Measurements from ENCODE around the gene APOBEC3C. TPM values are rescaled to one million over a fixed set of nuclear protein-coding genes. Genes with fewer than 3 reads are reported as not detected.

APOBEC3C gene
- total RNA-seq (10 to 100 TPM in 1 of 5 donors, 1 to 10 TPM in 4; 1.2 to 11.6 (median 2.0) TPM), polyA plus RNA-seq (10 to 100 TPM; 12.1 to 15.4 (median 14.9) TPM)
- long read RNA-seq, donor 1, partial matches to known transcripts, result 0 of 4 reads
- long read RNA-seq, donor 1, other reads (novel, unspliced or antisense), result 0 of 4 reads
- long read RNA-seq, donor 2, transcript APOBEC3C-201 (4 exons, 2,818 nt), result major isoform, 5 of 5 reads
- long read RNA-seq, donor 2, partial matches to known transcripts, result 0 of 5 reads
- long read RNA-seq, donor 2, other reads (novel, unspliced or antisense), result 0 of 5 reads
- long read RNA-seq, donor 3, partial matches to known transcripts, result 6 of 8 reads
- long read RNA-seq, donor 3, other reads (novel, unspliced or antisense), result 0 of 8 reads
- long read RNA-seq, donor 4, partial matches to known transcripts, result 0 of 1 reads
- long read RNA-seq, donor 4, other reads (novel, unspliced or antisense), result 0 of 1 reads
- long read RNA-seq, donor 5, transcript APOBEC3C-201 (4 exons, 2,818 nt), result major isoform, 9 of 9 reads
- long read RNA-seq, donor 5, partial matches to known transcripts, result 0 of 9 reads
- long read RNA-seq, donor 5, other reads (novel, unspliced or antisense), result 0 of 9 reads
- long read RNA-seq, donor 6, transcript APOBEC3C-201 (4 exons, 2,818 nt), result major isoform, 13 of 19 reads
- long read RNA-seq, donor 6, partial matches to known transcripts, result 5 of 19 reads
- long read RNA-seq, donor 6, other reads (novel, unspliced or antisense), result 0 of 19 reads
- long read RNA-seq, donor 7, transcript APOBEC3C-201 (4 exons, 2,818 nt), result major isoform, 7 of 7 reads
- long read RNA-seq, donor 7, partial matches to known transcripts, result 0 of 7 reads
- long read RNA-seq, donor 7, other reads (novel, unspliced or antisense), result 0 of 7 reads
- long read RNA-seq, donor 8, transcript APOBEC3C-201 (4 exons, 2,818 nt), result major isoform, 6 of 19 reads
- long read RNA-seq, donor 8, partial matches to known transcripts, result 13 of 19 reads
- long read RNA-seq, donor 8, other reads (novel, unspliced or antisense), result 0 of 19 reads
- long read RNA-seq, donor 9, transcript APOBEC3C-201 (4 exons, 2,818 nt), result major isoform, 5 of 10 reads
- long read RNA-seq, donor 9, partial matches to known transcripts, result 5 of 10 reads
- long read RNA-seq, donor 9, other reads (novel, unspliced or antisense), result 0 of 10 reads
- long read RNA-seq, donor 10, partial matches to known transcripts, result 0 of 1 reads
- long read RNA-seq, donor 10, other reads (novel, unspliced or antisense), result 0 of 1 reads

GRCh38 chr22:39013942-39014722 is at the start of gene APOBEC3C:
Gene APOBEC3C (plus strand): TSS chr22:39014257. CDS start chr22:39014363, 106 bp downstream.
- 3 to 12% (median 10%) methylated on average over 16 to 18 of the region's 18 CpGs for WGBS, 5 donors
- peak within 1 kb of the TSS; percentile 74 to 88 (median 84) for H3K27ac ChIP-seq
- peaks cover 0 to 10% (median 7%) of the 10 kb centered on the region in 4 donors for H3K36me3 ChIP-seq
- peaks cover 13 to 27% (median 19%) of the 10 kb centered on the region in 4 donors for H3K4me1 ChIP-seq
- no peaks in the 10 kb centered on the region for H3K27me3 ChIP-seq
- TF ChIP-seq CTCF (IDR thresholded peaks at IDR 0.05), result peak in 1 of 7 experiments; percentile 12
- TF ChIP-seq EP300 (IDR thresholded peaks at IDR 0.05), result no peak
- peak in 2 of 3 donors; percentile 58 to 81 for TF ChIP-seq POLR2AphosphoS5 (IDR thresholded peaks at IDR 0.05)
- no peak for TF ChIP-seq POLR2A (IDR thresholded peaks at IDR 0.05)
- no peaks in the 10 kb centered on the region for H3K9me3 ChIP-seq
- peak; percentile 78 to 91 for DNase-seq
- intact Hi-C loops (cut with DNase I; ENCODE audit: low total_unique reads), result loop anchor here (10.0 kb wide), 1 partner anchor 111 kb away; no protein-coding TSS in a partner anchor
- peak within 1 kb of the TSS; percentile 45 to 60 (median 51) for H3K4me3 ChIP-seq

DNA sequence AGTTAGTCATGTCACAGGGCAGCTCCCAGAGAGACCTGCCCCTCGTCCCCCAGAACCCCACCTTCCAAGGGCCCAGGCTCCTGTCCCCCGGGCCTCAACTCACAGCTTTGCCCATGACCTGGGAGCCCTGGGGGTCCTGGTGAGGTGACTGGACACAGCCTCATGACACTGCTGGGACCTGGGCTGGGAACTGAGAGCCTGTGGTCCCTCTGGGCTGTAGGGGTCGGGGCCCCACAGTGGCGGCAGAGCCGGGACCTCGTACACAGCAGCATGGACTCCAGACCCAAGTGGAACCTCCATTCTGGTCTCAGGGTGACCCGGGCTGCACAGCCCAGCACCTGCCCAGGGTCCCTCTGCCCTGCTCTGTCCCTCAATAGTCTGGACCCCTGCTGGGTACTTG is 49.8 kb upstream of the APOBEC3C start:
- H3K27ac ChIP-seq, result no peak overlapping the region
- WGBS, 5 donors, result 65 to 75% (median 67%) methylated on average over 4 to 7 of the region's 7 CpGs; no CpG with 5 or more reads in 1 of the 5 donors
- no peaks in the 10 kb centered on the region for H3K9me3 ChIP-seq
- H3K4me3 ChIP-seq, result no peak overlapping the region
- H3K27me3 ChIP-seq, result no peaks in the 10 kb centered on the region
- intact Hi-C loops (cut with DNase I; ENCODE audit: low total_unique reads), result no loop called here
- H3K4me1 ChIP-seq, result peaks cover 0 to 25% (median 10%) of the 10 kb centered on the region in 4 donors
- no peak for DNase-seq
- no peak for TF ChIP-seq CTCF (IDR thresholded peaks at IDR 0.05)
- no peaks in the 10 kb centered on the region for H3K36me3 ChIP-seq

DNA sequence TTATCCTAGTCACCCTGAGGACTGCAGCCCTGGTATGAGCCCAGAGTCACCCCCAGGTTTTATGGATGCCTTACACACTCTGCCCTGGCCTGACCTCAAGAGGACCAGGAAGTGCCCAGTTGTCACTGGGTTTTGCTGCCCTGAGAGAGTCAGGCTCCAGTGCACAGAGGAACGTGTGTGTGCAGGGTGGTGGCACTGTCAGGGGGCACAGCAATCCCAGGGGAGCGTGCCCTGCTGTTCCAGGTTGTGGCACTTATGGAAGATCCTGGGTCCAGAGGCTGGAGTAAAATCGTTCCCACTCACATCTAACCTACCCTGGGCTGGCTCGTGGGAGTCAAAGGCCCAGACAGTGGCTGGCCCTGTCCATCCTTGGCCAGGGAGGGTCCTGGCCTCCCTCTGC is 49.1 kb upstream of the APOBEC3C start:
- no peaks in the 10 kb centered on the region for H3K9me3 ChIP-seq
- peaks cover 0 to 25% (median 10%) of the 10 kb centered on the region in 4 donors for H3K4me1 ChIP-seq
- H3K27ac ChIP-seq, result no peak overlapping the region
- no peaks in the 10 kb centered on the region for H3K36me3 ChIP-seq
- no peak for TF ChIP-seq POLR2A (IDR thresholded peaks at IDR 0.05)
- H3K4me3 ChIP-seq, result no peak overlapping the region
- 62 to 82% (median 70%) methylated on average over 4 of the region's 4 CpGs; no CpG with 5 or more reads in 1 of the 5 donors for WGBS, 5 donors
- intact Hi-C loops (cut with DNase I; ENCODE audit: low total_unique reads), result no loop called here
- no peaks in the 10 kb centered on the region for H3K27me3 ChIP-seq
- no peak for DNase-seq

GRCh38 chr22:38965614-38966379 is 48.3 kb upstream of the APOBEC3C start:
- DNase-seq, result no peak
- Histone ChIP-seq H3K36me3 (no peaks in the 10 kb centered on the region), H3K4me3 (no peak overlapping the region), H3K9me3 (no peaks in the 10 kb centered on the region), H3K27ac (no peak overlapping the region), H3K4me1 (peaks cover 0 to 25% (median 10%) of the 10 kb centered on the region in 4 donors), H3K27me3 (peaks cover 0 to 7% (median 0%) of the 10 kb centered on the region in 3 donors)
- intact Hi-C loops (cut with DNase I; ENCODE audit: low total_unique reads), result no loop called here
- 80 to 86% (median 84%) methylated on average over 10 to 14 of the region's 14 CpGs; no CpG with 5 or more reads in 1 of the 5 donors for WGBS, 5 donors
- no peak for TF ChIP-seq CTCF (IDR thresholded peaks at IDR 0.05)
- no peak for TF ChIP-seq EP300 (IDR thresholded peaks at IDR 0.05)
- no peak for TF ChIP-seq POLR2A (IDR thresholded peaks at IDR 0.05)
- TF ChIP-seq POLR2AphosphoS5 (IDR thresholded peaks at IDR 0.05), result no peak

Measured in stomach (tissue), 19 donors.